HG03469 (cell line): ENCODE measurements around the gene SLX9.
A peak's percentile ranks its signal among the peaks of the same experiment; 100 is the strongest.

Experiments
- ATAC-seq: cut with Tn5 transposase; IDR thresholded peaks from one replicate; pipeline ENCODE4 v1.9.1; 2021; ENCODE audit warnings: mild to moderate bottlenecking, moderate library complexity, moderate number of reproducible peaks; ENCODE audit not compliant: unreplicated experiment

Gene SLX9, protein sequence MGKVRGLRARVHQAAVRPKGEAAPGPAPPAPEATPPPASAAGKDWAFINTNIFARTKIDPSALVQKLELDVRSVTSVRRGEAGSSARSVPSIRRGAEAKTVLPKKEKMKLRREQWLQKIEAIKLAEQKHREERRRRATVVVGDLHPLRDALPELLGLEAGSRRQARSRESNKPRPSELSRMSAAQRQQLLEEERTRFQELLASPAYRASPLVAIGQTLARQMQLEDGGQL

DNA sequence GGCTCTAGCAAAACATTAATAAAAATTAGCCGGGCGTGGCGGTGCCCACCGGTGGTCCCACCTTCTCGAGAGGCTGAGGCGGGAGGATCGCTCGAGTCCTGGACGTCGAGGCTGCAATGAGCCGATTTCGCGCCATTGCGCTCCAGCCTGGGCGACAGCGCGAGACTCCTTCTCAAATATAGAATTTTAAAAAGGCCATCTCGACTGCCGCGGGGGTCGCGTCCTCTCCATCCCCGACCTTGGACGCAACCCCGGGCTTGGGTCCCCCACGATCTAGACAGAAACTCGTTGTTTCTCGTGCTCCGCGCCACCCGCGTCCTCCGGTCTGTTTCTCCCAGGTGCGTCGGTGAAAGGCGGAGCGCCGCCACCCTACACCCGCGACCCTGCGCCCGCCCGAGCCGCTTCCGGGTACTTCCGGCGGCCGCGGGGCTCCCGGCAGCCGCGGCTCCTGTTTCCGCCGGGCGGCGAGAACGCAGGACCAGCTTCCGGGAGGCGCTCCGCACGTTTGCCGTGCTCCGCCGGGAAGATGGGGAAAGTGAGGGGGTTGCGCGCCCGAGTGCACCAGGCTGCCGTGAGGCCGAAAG lies at the start of gene SLX9:
Gene SLX9 (plus strand): TSS at position 498 of the 584 bp plus-strand sequence. CDS start 29 bp downstream, at position 527.
- peak; percentile 51 for ATAC-seq

DNA sequence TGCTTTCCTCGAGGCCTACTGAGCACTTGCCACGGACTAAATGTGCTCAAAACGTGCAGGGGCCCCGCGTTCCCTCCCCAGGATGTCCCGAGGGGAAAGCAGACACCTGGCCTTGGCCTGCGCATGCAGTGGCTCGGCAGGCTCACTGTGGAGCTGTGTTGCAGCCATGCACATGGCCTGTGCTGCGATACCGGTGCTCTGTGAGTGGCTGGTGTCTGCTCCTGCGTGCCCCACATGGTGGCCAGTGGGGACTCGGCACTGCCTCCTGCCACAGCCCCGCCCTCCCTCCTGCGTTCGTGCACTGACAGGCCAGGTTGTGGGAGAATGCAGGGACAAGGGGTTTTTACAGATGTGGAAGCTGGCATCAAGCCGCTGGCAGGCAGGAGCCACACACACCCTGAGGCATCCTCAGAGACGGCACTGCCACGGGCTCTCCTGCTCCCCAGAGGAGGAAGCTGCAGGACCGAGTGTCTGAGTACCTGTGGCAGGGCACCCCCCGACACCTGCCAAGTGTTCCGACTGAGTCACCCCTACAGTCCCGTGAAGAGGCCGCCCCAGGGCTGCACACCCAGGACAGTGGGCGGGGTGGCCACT lies 49.4 kb upstream of the SLX9 start:
- ATAC-seq, result no peak

DNA sequence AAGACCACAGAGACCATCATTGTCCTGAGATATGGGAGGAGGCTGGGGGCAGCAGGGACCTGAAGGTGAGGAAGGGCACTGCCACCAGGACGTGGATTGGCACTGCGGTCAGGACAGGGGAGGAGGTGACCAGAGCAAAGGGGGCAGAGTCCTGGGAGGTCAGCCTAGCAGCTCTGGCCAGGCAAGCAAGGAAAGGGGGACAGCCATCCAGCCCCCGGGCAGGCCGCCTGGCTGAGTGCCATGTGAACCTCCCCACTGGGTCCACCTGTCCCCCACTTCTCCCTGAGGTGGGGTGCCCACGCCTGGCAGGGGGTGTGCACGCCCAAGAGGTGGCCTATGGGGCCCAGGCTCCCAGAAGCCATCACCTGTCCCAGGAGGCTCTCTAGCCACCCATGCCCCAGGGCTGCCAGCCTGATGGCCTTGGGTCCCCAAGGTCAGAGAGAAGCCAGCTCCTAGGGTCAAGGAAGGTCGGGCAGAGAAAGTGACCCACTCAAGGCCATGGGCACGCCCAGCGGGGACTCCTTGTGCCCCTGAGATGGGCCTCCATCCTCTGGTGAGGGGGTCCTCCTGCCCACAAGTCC lies 48.8 kb upstream of the SLX9 start:
- ATAC-seq, result no peak

DNA sequence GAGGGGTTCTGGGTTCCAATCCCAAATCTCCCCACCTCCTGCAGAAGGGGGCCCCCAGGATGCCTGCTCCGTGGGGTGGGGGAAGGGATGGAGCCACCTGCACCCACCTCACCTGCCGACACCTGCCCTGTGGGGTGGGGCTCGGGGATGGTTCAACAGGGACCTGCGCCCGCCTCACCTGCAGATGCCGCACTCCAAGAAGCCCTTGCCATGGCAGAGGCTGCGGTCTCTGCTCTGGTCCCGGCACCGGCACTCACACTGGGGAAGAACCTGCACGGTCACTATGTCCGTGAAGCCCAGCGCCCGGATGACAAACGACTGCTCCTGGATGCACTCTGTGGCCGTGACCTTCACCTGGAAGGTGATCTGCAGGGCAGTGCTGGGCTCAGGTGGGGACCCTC lies 48.2 kb upstream of the SLX9 start:
- ATAC-seq, result no peak

DNA sequence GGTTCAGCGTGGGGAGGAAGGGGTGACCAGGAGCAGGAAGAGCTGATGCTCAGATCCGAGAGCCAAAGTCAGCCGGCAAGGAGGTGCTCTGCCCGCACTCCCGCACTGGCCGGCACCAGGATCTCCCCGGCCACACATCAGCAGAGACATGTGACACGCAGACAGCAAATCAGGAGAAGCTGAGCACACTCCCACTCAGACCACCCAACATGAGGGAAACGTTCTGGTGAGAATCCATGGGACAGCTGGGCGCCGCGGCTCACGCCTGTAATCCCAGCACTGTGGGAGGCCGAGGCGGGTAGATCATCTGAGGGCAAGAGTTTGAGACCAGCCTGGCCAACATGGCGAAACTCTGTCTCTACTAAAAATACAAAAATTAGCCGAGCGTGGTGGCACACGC lies 47.7 kb upstream of the SLX9 start:
- ATAC-seq, result no peak

DNA sequence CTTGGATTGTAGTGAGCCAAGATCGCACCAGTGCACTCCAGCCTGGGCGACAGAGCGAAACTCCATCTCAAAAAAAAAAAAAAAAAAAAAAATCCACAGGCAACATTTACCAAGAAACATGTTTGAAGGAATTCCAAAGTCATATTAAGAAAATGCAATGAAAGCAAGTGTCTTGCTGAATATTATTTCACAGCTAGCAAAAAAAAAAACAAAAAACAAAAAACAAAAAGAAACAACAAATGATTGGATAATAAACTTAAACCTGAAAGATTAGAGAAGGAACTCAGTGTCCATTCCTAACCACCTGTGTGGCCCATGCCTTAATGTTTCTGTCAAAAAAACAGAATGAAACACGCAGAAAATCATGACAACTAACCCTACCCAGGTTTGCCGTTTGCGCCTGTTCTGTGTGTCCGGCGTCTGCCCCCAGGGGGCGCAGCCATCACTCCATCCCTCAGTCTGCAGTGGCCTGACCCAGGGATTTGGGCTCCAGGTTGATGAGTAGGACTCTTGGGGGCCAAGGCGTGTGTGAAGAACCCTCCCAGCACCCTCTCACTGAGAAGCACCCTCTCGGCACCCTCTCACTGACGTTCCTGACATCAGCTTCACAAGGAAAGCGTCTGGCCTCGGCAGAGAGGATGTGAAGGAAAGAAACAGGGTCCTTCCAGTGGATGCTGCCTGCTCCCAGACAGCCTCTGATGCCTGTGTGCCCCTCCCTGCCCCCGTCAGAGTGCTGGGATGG lies 47.1 kb upstream of the SLX9 start:
- no peak for ATAC-seq

DNA sequence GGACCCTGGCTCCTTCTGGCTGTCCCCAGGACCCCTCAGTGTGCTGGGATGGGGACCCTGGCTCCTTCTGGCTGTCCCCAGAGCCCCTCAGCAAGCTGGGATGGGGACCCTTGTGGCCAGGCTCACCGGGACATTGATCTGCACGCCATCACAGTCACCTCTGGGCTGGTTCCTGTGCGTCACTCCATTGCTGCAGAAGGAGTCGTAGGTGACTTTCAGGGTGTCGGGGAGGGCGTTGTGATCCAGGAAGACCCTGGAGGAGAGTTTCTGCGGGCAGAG lies 46.6 kb upstream of the SLX9 start:
- no peak for ATAC-seq

DNA sequence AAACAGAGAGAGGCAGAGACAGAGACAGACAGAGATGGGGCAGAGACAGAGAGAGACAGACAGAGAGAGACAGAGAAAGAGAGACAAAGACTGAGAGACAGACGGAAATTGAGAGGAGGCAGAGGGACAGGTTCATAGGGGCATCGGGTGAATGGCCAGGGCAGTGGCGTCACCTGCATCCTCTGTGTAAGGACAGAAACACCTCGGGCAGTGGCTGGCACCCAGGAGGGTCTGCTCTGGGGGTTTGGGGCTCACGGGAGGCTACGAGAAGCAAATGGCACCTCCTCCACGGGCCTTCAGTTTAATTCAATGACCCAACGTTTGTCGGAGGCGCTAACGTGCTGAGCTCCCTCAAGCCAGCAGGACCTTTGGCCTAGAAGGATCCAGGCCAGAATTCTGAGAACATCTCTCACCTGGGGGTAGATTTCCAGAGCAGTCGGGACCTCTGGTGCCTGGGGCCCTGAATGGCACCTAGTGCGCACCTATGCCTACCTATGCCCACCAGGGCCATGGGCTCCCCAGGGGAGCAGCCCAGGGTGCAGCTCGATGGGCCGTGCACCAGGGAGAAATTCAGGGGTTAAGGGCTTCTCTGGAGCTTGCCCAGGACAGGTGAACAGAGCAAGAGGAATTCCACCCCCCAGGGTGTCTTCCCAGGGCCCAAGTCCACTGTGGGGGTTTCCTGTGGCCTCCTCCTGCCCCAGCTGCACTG lies 45.7 kb upstream of the SLX9 start:
- ATAC-seq, result no peak

DNA sequence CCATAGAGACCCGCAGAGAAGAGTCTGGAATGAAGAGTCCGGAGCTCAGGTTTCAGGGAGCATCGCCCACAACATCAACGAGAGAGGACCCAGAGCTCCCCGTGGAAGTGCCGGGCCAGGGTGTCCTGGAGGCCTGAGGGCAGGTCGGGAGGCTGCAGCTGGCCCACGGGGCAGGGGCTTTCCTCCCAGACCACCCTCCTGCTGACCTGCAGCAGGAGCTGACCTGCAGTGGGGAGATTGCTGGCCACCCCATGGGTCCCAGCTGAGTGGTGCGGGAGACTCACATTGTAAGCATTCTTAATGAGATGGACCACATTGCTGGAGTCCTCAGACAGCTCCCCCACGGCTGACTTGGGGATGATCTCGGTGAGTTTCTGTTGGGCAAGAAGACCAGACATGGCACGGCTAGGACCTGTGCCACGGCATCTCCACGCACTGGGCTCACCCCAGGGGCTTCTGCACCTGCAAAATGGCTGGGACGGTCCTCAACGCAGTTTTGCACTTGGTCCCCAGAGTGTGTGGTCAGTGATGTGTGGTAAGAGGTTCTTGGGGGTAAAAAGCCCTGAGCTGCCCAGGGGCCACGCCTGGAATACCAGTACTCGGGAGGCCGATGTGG lies 45.0 kb upstream of the SLX9 start:
- no peak for ATAC-seq

DNA sequence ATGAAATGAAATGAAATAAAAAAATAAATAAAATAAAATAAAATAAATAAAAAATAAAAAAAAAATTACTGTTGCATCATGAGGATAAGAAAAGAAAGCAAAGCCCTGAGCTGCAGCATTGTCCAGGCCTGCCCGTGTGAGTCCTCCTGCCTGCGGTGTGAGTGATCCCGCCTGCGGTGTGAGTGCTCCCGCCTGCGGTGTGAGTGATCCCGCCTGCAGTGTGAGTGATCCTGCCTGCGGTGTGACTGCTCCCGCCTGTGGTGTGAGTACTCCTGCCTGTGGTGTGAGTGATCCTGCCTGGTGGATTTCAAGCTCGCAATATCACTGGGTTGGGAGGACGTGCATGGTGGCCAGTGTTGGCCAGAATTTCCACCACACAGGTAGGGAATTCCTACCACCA lies 44.0 kb upstream of the SLX9 start:
- no peak for ATAC-seq

DNA sequence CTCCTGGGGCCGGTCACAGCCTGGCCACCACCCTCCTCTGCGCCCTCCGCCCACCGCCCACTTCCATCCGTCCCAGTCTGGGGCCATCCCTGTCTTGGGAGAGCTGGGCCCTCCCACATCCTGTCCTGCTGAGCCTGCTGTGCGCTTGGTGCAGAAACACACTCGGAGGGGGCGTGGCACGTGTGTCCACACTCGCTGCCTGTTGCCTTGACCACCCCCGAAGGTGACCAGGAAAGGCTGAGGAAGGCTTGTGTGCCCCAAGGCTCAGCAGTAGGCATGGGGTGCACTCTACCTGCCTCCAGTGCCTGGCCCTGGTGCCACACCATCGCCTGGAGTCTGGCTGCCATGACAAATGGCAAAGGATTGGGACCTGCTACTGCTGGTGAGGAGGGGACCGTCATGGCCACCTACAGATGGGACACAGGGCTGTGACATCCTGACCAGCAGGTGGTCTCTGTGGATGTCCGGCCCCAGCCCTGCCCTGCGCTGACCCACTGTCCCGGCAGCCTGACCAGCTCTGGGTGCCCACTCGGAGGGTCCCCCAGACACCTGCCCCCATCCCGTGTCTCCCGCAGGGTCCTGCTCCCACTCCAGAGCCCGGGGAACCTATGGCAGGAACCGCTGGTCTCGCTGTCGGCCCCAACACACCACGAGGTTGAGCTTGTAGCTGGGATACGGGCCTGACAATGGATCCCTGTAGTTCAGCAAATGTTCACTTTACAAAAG lies 43.1 kb upstream of the SLX9 start:
- no peak for ATAC-seq

DNA sequence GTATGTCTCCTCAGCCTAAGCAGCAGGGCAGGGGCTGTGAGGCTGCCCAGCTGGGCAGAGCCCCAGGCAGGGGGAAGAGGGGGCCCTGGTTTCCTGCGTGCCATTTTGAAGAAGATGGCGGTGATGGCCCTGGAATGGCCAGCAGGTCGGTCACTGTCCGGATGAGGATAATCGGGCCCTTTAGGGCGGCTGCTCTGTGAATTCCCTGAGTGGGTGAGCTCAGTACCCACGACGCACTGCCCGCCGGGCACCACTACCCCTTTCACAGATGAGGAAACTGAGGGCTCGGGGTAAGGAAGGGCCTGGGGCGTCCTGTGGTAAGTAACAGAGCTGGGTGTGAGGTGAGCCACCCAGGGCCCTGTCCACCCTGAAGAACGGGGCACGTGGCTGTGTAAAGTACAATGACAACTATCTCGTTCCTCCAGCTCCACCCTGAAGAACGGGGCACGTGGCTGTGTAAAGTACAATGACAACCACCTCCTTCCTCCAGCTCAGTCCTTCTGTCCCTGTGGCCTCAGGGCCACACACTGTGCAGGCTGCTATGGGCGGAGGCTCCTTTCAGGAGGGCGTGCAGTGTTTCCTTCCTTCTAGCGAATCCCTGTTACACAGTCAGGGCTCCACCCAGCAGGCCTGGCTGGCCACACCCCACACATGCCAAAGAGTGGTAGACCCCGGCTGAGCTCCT lies 42.4 kb upstream of the SLX9 start:
- ATAC-seq, result no peak

DNA sequence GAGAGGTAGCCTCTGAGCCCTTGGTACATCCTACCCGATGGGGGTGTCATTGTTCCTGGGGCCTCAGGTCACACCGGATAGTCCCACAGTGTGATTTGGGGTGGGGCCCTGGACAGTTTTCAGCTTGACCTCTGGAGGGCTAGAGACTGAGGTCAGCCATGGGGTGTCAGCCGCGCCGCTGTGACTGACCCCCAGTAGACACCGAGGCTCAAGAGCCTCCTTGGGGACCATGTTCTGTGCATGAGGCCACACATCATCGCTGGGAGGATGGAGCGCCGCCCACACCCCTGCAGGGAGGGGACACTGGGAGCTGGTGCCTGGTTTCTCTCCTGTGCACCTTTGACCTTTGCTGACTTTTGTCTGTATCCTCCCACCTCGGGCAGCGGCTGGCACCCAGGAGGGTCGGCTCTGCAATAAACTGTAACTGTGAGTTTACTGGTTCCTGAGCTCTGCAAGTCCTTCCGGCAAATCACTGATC lies 41.8 kb upstream of the SLX9 start:
- no peak for ATAC-seq

DNA sequence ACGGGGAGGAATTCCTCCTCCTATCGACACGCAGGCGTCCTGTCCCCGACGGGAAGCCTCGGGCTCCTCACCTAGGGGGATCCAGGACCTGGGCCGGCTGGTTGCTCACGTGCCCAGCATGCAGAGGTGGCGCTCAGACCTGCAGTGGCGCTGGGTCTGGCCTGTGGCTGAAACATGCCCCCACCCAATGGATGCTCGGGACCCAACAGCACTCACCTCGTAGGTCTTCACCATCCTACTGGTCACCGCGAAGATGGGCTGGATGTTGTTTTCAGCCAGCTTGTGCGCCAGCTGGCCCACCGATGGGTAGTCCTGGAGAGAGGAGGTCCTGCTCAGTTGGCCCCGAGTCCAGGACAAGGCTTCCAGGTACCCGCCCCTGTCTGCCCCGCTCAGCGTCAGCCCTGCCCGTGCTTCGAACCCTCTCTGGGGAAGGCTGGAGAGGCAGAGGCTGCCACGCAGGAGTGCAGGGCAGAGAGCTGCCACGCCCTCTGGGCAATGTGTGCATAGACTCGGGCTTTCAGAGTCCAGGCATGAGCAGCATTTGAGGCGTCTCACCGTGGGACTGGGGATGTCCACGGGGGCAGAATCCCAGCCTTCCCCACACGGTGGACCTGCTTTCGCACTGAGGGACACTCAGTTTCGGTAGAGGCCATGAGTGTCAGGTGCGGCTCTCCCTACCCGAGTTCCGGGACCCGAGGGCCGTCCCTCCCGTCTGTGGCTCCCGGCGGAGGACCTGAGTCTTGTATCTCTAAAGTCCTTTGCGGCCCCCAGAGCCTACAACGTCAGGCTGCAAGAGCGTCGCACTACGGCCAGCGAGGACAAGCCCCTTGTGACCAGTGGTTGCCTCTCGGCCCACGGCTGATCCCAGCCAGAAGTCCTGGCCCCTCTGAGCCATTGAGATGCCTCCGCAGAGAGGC lies 40.7 kb upstream of the SLX9 start:
- no peak for ATAC-seq

DNA sequence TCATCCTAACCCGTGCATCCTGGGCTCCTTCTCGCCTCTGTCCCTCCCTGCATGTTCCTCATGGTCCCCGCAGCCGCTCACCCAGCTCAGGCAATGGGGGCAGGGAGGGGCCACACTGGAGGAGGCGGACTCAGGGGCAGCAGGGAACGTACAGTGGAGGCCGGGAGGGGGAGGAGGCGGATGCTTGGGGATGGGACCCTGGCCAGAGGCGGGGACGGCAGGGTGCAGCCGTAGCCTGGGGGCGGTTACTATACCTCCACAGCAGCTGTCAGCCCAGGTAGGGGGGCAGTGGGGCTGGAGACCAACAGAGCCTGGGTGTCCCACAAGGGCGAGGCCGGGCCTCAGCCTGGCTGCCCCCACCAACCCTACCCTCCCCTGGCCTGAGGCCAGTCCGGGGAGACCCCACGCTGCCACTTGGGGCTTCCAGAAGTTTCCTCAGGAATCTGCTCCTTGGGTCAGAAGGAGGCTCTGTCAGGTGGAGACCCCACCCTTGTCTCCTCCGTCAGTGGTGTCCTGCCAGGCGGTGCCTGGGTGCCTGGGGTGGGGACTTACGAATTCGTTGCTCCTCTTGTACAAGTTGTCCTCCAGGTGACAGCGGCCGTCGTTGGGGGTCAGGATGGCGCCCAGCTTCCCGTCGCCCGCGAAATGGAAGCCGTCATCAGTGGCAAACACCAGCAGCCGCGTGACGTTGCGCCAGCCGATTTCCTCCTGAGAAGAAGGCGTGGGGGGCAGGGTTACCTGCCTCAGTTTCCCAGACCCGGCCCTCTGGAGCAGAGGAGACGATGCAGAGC lies 39.9 kb upstream of the SLX9 start:
- ATAC-seq, result no peak

DNA sequence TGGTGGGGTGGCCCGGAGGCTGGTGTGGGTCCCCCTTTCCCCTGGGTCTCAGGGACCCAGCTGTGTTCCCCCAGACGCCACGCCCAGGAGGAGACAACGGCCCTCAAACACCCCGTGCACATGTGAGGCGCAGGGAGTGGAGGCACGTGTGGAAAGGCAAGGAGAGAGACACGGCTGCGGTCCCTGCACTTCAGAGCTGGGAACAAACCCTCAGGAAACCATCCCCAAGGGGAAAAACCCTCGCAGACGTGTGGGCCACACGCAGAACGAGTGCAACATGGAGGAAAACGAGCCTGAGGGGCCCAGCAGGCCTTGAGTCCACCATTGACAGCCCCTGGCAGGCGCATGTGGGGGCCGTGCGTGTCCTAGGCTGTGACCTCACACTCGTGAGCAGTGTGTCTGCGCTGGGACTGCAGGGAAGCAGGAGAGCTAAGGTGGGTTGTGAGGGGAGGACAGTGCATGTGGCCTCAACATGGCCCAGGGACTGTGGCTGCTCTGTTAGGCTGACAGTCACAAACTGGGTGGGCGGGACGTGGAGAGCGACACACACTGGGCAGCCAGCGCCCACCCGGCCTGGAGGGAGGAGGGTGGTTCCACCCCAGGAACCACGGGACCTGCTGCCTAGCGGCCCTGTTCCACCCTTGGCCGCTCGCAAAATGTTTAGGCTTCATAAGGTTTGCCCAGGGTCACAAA lies 39.1 kb upstream of the SLX9 start:
- ATAC-seq, result no peak
